NCI-H345 treated with DMSO at 0.1 percent for 48 hours (cell line): Measurements from ENCODE around the gene SYT7.
A peak's percentile ranks its signal among the peaks of the same experiment; 100 is the strongest.

ENCODE experiments used
- DNase-seq: peaks from one replicate; lab custom pipeline; 2025; ENCODE audit not compliant: unreplicated experiment; lab: John Stamatoyannopoulos, UW

The SYT7 gene

GRCh38 chr11:61609000-61609979 is 28.4 kb upstream of the SYT7 start:
- DNase-seq: no peak

GRCh38 chr11:61607920-61608599 is 27.2 kb upstream of the SYT7 start:
- DNase-seq: no peak

GRCh38 chr11:61607426-61607825 is 26.6 kb upstream of the SYT7 start:
- no peak for DNase-seq

GRCh38 chr11:61603667-61604066 is 22.8 kb upstream of the SYT7 start:
- no peak for DNase-seq

GRCh38 chr11:61602775-61603569 is 22.1 kb upstream of the SYT7 start:
- DNase-seq: no peak

- DNase-seq: no peak
These were observed 20.6 kb upstream of the SYT7 start for GRCh38 chr11:61601512-61601911.

- DNase-seq: no peak
These were observed 19.3 kb upstream of the SYT7 start for GRCh38 chr11:61599968-61600710.

- no peak for DNase-seq
These were observed 18.3 kb upstream of the SYT7 start for GRCh38 chr11:61598886-61599868.

GRCh38 chr11:61598374-61598773 is 17.5 kb upstream of the SYT7 start:
- no peak for DNase-seq

- no peak for DNase-seq
These were observed 16.1 kb upstream of the SYT7 start for GRCh38 chr11:61596990-61597389.

- no peak for DNase-seq
These were observed 15.7 kb upstream of the SYT7 start for GRCh38 chr11:61596542-61596941.

- no peak for DNase-seq
These were observed 14.0 kb upstream of the SYT7 start for GRCh38 chr11:61594907-61595257.

GRCh38 chr11:61593151-61593550 is 12.3 kb upstream of the SYT7 start:
- DNase-seq: no peak

- DNase-seq: no peak
These were observed 11.3 kb upstream of the SYT7 start for GRCh38 chr11:61592176-61592575.

- no peak for DNase-seq
These were observed 9.1 kb upstream of the SYT7 start for GRCh38 chr11:61589961-61590360.

- no peak for DNase-seq
These were observed 7.9 kb upstream of the SYT7 start for GRCh38 chr11:61588728-61589191.

GRCh38 chr11:61587951-61588727 is 7.3 kb upstream of the SYT7 start:
- peak; percentile 77 for DNase-seq

- no peak for DNase-seq
These were observed 6.7 kb upstream of the SYT7 start for GRCh38 chr11:61587541-61587941.
